Brain microvascular endothelial cell (primary cell): ENCODE data around the gene RUNX1.

ENCODE experiments used
- DNase-seq: peaks from one replicate; pipeline ENCODE4 v3.0.0-alpha.2; 2020
- H3K27ac ChIP-seq: fragments of 250-450 bp; sonication (Bioruptor Pico); 2 replicates; pipeline ENCODE4 v1.5.1; 2020; ENCODE audit warnings: mild to moderate bottlenecking, moderate library complexity
- H3K27me3 ChIP-seq: fragments of 250-450 bp; sonication (Bioruptor Pico); replicated peaks from 2 replicates; pipeline ENCODE4 v1.5.1; 2020; ENCODE audit warnings: mild to moderate bottlenecking
- H3K36me3 ChIP-seq: fragments of 250-450 bp; sonication (Bioruptor Pico); replicated peaks from 2 replicates; pipeline ENCODE4 v1.5.1; 2020; ENCODE audit warnings: mild to moderate bottlenecking
- H3K4me3 ChIP-seq: 2 replicates; pipeline ENCODE4 v1.5.1; 2011; ENCODE audit warnings: low read depth, mild to moderate bottlenecking, control low read depth, low read length, moderate library complexity
- CTCF ChIP-seq: IDR thresholded peaks from 2 replicates; pipeline ENCODE4 v1.5.1; 2011; ENCODE audit warnings: low read depth, mild to moderate bottlenecking, moderate library complexity, low read length, control low read depth, inconsistent platforms; ENCODE audit errors: missing control alignments
- in situ Hi-C: cut with HindIII; loops from 2 replicates; pipeline ENCODE4 v1.10.0; 2017; ENCODE audit warnings: low sequenced_read_pairs, low pct_ligation_motif_present

RUNX1 gene

DNA sequence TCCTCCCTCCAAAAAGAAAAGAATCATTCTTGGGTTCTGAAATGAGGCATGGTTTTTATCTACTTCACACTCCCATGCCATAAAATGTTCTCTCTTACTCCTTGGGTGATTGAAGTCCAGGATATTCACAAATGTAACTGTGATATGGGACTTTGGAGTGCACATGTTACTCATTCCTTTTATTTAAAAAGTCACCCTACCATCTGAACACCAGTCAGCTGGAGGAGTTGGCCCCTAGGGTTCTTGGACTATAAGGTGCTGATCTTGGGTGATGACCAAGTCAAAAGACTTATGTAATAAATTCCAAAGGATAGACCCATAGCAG is 251.9 kb downstream of the RUNX1 start:
- in situ Hi-C loops, result no loop called here
- Histone ChIP-seq H3K36me3 (peaks cover 76% of the 10 kb centered on the region), H3K27ac (no peak overlapping the region)

GRCh38 chr21:34796518-34797200 is 252.4 kb downstream of the RUNX1 start:
- Histone ChIP-seq H3K36me3 (peaks cover 76% of the 10 kb centered on the region), H3K27me3 (no peaks in the 10 kb centered on the region), H3K4me3 (no peak overlapping the region), H3K27ac (no peak overlapping the region)
- no peak for TF ChIP-seq CTCF
- no peak for DNase-seq
- in situ Hi-C loops, result no loop called here

More for the DNA sequence above, 251.9 kb downstream of the RUNX1 start:
- H3K27me3 ChIP-seq, result no peaks in the 10 kb centered on the region
- TF ChIP-seq CTCF, result no peak
- H3K4me3 ChIP-seq, result no peak overlapping the region
- DNase-seq, result no peak

DNA sequence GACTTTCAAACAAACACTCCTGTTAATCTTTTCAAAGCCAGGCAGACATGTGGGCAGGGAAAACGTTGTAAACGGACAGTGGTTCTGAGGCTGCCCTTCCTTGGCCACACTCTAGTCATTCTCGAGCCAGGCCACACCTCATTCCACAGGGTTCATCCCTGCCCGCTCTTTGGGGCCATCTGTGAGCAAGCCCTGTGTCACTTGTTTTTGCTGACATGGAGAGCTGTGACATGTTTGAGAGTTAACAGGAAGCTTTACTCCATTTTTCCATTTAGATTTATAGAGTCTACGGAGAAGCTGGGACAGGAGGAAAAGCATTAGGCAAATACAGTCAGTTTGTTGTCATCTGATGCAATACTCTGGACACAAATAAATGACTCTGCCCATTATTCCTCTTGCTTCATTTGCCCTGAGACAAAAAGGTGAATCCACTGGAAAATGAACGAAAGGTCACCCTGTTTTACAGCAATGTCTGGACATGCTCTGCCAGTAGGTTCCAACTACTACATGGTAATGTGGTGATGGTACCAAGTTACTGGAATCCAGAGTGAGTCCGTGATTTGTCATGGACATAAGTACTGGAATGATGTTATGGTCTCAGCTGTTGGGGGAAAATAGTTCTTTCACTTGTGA is 253.4 kb downstream of the RUNX1 start:
- no peak for TF ChIP-seq CTCF
- in situ Hi-C loops, result no loop called here
- H3K27ac ChIP-seq, result peak overlapping the region; percentile 65
- peaks cover 78% of the 10 kb centered on the region for H3K36me3 ChIP-seq
- H3K27me3 ChIP-seq, result no peaks in the 10 kb centered on the region
- DNase-seq, result no peak
- no peak overlapping the region for H3K4me3 ChIP-seq

DNA sequence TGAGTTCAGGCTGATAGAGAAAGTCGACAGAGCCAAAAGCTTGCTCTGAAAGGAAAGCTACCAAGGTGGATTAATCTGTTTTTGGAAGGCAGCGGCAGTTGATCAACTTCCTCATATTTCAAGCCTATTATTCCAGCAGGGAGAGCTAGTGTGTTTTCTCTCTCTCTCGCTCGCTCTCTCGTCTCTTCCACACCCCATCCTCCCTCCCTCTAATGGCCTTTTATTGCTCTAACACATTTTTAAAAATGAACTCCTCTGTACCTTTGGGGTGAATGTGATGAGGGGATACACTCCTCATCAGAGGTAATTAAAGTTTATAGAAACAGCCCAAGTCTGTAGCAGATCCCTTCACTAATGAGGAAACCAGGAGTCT is 253.9 kb downstream of the RUNX1 start:
- in situ Hi-C loops, result no loop called here
- Histone ChIP-seq H3K36me3 (peaks cover 76% of the 10 kb centered on the region), H3K27me3 (no peaks in the 10 kb centered on the region), H3K4me3 (no peak overlapping the region), H3K27ac (peak overlapping the region; percentile 65)
- DNase-seq, result no peak
- peak; percentile 20 for TF ChIP-seq CTCF

DNA sequence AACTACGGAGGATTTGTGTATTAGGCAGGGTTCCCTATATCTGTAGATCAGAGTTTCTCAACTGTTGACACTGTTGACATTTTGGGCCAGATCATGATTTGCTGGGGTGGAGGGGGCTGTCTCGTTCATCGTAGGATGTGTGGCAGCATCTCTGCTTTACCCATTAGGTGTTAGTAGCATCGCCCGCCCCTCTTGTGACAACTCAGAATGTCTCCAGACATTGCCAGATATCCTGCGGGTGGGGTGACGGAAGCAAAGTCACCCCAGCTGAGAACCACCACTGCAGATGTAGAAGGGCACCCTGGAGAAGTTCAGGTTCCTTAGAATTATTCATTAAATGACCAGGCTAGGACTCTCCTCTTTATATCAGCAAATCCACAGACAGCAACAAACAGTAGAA is 254.4 kb downstream of the RUNX1 start:
- Histone ChIP-seq H3K4me3 (no peak overlapping the region), H3K27ac (peak overlapping the region; percentile 65), H3K27me3 (no peaks in the 10 kb centered on the region), H3K36me3 (peaks cover 74% of the 10 kb centered on the region)
- DNase-seq, result no peak
- in situ Hi-C loops, result no loop called here
- no peak for TF ChIP-seq CTCF

- no peak for DNase-seq
- H3K36me3 ChIP-seq, result peaks cover 67% of the 10 kb centered on the region
- no peak overlapping the region for H3K4me3 ChIP-seq
- in situ Hi-C loops, result no loop called here
- no peak for TF ChIP-seq CTCF
- no peaks in the 10 kb centered on the region for H3K27me3 ChIP-seq
- H3K27ac ChIP-seq, result no peak overlapping the region
Observed at GRCh38 chr21:34793471-34793870, 255.6 kb downstream of the RUNX1 start.
